GM19328 (cell line): ENCODE measurements around the gene MBP.
A peak's percentile ranks its signal among the peaks of the same experiment; 100 is the strongest.

Experiments
- ATAC-seq: cut with Tn5 transposase; IDR thresholded peaks from one replicate; pipeline ENCODE4 v1.9.1; 2021; ENCODE audit warnings: mild to moderate bottlenecking, moderate library complexity; ENCODE audit not compliant: unreplicated experiment

MBP gene

GRCh38 chr18:77134611-77135010 is 2.0 kb upstream of the MBP start:
- ATAC-seq, result no peak

- no peak for ATAC-seq
Measured at GRCh38 chr18:77133835-77134496, 1.4 kb upstream of the MBP start.

GRCh38 chr18:77133051-77133834 is 660 bp upstream of the MBP start:
- no peak for ATAC-seq

DNA sequence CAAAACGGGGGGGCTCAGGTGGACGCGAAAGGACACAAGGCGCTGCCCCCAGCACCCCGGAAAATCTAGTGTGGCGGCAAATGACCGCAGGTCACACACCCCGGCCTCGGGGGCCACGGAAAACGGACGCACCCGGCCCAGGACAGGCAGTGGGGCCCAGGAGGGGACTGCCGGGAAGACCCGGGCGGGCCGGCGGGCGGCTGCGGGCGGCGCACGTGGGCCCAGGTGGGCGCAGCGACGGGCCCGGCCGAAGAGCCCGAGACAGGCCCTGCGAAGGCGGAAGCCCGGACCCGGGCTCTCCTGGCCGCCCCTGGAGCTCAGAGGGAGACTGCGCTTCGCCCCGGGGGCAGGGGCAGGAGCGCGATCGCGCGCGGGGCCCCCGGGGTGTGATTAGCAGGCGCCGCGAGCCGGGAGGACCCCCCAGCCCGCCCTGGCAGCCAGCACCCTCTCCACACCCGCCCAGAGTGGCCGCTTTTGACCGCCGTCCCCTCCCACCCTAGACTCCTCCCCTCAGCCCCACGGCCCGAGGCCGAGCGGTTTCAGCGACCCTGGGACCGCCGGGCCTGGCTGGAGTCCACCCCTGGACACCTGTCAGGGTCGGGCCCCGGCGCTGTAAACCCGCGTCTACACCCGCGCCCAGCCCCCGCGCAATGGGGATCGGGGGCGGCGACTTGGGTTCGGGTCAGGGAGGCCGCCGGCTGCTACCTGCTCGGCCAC is 773 bp downstream of the MBP start:
- ATAC-seq, result peak; percentile 48

- no peak for ATAC-seq
Measured at GRCh38 chr18:77131100-77131651, 1.4 kb downstream of the MBP start.

DNA sequence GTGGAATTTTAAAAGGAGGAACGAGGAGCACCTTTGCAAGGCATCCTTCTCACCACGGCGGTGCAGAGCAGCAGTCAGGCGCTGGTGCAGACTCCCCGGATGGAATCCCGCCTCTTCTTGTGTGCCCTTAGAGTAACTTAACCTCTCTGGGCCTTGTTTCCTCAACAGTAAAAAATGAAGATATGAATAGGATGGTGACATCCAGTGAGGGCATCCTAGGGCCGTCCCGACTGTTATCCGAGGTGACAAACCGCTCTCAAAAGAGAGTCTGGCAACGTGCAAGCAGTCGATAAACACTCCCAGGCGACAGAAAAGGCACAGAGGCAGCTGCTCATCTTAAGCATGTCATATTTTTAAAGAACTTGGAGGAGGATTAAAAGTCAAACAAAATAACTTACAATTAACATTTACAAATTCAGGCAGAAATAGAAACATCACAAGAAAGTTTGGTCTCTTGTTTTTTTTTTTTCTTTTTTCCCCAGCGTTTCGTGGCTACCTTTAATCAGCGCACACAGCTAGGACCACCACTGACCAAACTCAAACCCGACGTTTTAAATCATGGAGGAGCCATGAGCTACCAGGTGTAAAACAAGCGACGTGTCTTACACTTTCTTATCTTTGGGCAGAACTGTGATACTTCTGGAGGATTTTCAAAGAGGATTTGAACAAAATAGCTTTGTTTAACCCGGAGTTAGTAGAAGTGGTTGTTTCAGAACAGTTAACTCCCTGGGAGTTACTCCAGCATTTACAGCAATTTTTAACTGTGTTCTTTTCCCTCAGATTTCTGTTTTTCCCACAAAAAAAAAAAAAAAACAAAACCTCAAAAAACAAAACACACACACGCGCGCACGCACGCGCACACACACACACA is 2.1 kb downstream of the MBP start:
- no peak for ATAC-seq

GRCh38 chr18:77129150-77129551 is 3.4 kb downstream of the MBP start:
- no peak for ATAC-seq

DNA sequence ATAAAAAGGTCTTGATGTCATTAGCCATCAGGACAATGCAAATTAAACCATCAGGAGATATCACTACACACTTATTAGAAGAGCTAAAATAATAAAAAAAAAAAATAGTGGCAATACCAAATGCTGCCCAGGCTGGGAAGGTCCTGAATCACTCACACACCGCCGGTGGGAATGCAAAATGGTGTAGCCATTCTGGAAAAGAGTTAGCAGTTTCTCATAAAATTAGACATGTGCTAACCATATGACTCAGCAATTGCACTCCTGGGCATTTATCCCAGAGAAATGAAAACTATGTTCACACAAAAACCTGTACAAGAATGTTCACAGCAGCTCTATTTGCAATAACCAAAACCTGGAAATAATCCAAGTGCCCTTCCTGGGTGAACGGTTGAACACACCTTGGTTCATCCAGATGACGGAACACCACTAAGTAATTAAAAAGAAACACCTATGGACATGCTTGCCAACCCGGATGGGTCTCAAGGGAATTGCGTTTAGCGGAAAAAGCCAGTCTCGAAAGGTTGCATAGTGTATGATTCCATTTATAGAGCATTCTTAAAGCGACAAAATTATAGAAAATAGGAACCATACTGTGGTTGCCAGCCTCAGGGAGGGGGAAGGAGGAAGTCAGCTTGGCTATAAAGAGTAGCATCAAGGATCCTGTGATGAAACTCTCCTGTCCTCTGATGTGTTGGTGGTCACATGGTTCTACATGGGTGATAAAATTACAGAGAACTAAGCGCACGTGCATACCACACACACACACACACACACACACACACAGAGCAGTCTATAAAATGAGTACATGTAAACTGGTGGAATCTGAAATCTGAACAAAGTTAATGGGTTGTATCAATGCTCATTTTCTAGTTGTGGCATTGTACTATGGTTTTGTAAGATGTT is 4.6 kb downstream of the MBP start:
- ATAC-seq, result no peak

GRCh38 chr18:77124452-77124922 is 8.1 kb downstream of the MBP start:
- ATAC-seq, result peak; percentile 56

DNA sequence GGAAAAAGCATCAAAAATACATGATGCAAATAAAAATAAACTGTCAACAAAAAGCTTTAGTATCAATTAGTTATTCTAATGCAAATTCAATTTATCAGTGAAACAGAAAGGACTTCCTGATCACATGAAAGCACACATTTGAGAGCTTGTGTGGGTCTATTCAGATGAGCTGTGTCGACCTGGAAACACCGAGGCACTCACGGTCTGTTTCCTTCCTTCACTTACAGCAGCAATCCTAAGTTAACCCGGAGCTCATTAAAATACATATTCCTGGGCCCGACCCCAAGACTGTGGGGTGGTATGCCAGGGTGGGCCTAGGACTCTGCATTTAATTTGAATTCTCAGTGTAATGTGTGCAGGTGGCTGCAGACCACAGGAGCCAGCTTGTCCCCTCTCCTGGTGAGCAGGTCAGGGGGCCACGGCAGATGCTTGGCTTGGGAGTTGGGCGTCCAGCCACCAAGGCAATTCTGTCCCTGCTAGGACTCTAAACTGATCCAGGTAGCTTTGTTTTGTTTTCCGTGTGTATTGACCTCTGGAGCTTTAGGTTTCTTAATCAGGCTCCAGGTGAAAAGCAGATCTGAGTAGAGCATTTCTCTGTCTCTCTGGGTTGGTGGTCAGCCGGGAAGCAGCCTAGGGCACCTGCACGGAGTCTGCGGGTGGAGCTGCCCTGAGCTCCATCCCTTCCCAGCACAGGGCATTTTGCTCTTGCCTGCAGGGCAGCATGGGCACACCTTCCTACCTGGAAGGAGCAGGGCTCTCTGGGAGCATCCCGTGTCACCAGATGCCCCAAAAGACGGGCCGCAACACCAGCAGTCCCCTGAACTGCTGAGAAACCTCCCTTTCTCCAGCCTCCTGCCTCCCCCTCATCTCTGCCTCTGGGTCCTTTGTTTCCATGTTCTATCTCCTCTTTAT is 9.0 kb downstream of the MBP start:
- ATAC-seq, result no peak

DNA sequence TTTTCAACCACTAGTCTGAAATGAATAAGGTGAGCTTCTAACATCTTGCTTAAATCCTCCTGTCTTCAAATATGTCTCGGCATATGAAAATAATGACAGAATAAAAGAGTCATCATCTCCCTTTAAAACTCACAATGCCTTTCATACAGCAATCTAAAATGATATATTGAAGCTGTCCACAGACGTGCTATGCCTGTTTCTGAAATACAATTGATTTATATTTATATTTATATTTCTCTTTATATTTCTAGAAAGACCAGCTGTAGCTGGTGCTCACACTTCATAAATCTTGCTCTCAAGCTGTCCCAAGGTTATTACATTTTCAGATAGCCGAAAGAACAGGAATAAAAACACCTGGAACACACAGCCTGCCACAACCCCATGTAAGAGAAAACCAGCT is 11.1 kb downstream of the MBP start:
- no peak for ATAC-seq

- ATAC-seq, result no peak
Measured at GRCh38 chr18:77119851-77120491, 12.6 kb downstream of the MBP start.

- ATAC-seq, result no peak
Measured at GRCh38 chr18:77119101-77119850, 13.3 kb downstream of the MBP start.

DNA sequence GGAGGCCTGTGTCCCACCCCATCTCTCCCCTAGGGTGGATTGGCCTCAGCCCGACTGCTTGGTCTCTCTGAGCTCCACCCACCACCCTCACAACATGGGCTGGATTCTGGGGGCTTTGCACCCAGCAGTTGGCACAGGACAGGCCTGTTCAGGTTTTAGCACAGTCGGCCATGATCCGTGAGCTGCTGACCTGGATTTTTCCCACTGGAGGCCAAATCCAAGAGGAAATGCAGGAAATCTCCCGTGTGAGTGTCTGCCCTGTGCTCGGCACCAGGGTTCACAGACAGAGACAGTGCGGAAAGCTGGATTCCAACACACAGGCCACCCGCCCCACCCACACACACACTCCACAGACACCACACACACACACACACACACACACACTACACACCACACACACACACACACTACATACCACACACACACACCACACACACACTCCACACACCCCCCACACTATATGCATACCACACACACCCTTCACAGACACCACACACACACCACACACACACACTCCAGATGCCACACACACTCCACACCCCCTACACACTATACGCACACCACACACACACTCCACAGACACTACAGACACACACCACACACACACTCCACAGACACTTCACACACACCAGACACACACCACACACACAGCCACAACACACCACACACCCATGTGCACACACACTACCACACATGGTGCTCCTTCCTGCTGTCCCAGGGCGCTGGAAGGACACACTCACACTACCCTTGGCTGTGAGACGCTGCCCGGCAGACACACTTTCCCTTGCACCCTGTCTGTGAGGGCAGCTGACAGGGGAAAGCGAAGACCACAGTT is 14.1 kb downstream of the MBP start:
- no peak for ATAC-seq

DNA sequence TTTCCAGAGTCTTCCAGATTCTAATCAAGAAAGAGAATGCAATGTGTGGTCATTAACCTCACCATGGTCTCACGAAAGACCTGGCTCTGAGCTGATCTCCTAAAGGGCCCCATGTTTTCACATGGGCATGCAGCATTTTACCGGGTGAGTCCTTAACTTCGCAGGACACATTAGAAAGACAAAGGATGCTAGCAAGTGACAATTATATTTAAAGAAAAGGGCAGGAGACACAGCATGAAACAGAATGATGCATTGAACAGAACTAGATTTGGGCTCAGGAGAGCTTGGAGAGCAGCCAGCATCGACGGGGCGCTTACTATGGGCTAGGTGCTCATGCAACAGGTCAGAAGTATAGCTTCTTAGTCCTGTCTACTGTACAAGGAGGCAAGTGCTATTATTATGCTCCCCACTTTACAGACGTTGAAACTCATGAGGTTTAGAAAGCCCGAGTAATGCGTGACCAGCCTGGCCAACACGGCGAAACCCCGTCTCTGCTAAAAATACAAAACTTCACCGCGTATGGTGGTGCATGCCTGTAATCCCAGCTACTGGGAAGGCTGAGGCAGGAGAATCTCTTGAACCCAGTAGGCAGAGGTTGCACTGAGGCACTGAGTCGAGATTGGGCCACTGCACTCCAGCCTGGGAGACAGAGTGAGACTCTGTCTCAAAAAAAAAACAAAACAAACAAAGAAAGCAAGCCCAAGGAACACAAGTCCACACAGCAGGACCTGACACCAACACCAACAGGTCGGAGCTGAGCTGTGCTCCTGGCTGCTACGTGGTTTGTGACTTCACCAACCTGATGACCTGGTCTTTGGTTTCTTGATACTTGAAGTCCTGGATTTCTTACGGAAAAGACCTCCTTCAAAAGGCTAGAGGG is 16.1 kb downstream of the MBP start:
- no peak for ATAC-seq
